ENCODE data around the gene NKX2-4. TPM values are rescaled to one million over a fixed set of nuclear protein-coding genes. Genes with fewer than 3 reads are reported as not detected.

The NKX2-4 gene
- not detected in 2 replicates for total RNA-seq

DNA sequence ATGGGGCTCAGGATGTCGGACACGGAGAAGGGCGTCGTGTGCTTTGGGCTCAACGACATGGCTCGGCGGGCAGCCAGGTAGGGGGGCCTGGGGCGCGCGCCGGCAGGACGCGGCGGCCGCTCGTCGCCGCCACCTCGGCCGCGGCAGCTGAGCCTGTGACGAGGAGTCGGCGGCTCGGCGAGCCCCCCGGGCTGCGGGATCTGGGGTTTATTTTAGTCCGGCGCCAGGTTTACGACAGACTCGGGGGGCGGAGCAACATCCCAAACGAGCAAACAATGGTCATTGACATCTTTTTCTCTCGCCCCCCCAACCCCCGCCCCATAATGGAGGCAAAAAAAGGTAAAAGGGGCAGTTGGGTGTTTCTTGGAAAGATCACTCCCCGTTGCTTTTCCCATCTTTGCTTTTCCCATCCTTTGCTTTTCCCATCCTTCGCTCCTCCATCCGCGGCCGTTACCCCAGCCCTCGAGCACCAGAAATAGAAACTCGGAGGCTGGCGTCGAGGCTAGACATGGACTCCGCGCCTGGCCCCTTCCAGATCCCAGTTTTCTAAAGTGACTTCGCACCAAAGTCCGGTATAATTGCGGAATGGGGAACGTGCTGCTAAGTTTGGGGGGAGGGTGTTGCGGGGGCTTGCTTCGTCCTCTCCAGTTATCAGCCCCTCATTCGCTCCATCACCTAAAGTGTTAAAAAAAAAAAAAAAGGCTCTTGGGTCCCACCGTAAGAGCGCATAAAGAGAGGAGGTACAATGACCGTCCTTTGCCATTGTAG is at the start of gene NKX2-4:
Gene NKX2-4, minus strand, starts transcription at position 186 of the 768 bp plus-strand sequence. Its CDS starts 127 bp downstream, at position 59.

Small RNA genes lying within 50 kb of the gene (small RNA-seq; reads per million reads assigned to genes)
- gene RN7SKP140: not detected

Other genes with a start within 250 kb of the NKX2-4 start
- gene XRN2, start 94.2 kb downstream of the NKX2-4 start, total RNA-seq: 83.8 and 106 TPM in 2 replicates
- gene NKX2-2, start 116.5 kb upstream of the NKX2-4 start, total RNA-seq: 0.20 TPM in 1 of 2 replicates, not detected in the other